ENCODE data around the gene PRDM16. TPM values are rescaled to one million over a fixed set of nuclear protein-coding genes. Genes with fewer than 3 reads are reported as not detected.

The PRDM16 gene
- total RNA-seq, 4 donors from 2014 or later = 15.7 to 54.3 (median 27.6) TPM

- DNase-seq = no peak
- H3K27me3 ChIP-seq = no peaks in the 10 kb centered on the region
- H3K4me1 ChIP-seq = no peaks in the 10 kb centered on the region
- TF ChIP-seq CTCF (IDR thresholded peaks at IDR 0.05) = no peak
- TF ChIP-seq POLR2A (IDR thresholded peaks at IDR 0.05) = no peak
- no peak overlapping the region for H3K4me3 ChIP-seq (replicated peaks in 1 of 3)
- 87 to 91% methylated on average over 14 to 20 of the region's 21 CpGs for WGBS, 2 donors
- no peaks in the 10 kb centered on the region for H3K9me3 ChIP-seq
- no peak overlapping the region for H3K27ac ChIP-seq
- H3K36me3 ChIP-seq = peaks cover 7% of the 10 kb centered on the region in 2 donors
- intact Hi-C loops (cut with DNase I) = no loop called here
Observed at GRCh38 chr1:3435666-3436065, 366.7 kb downstream of the PRDM16 start.

- H3K27me3 ChIP-seq = no peaks in the 10 kb centered on the region
- 90 to 96% methylated on average over 6 to 7 of the region's 11 CpGs for WGBS, 2 donors
- DNase-seq = no peak
Observed at GRCh38 chr1:3436451-3436850, 367.4 kb downstream of the PRDM16 start.

GRCh38 chr1:3436901-3437300 is 367.9 kb downstream of the PRDM16 start:
- no peak for DNase-seq
- no peaks in the 10 kb centered on the region for H3K4me1 ChIP-seq
- H3K27me3 ChIP-seq = no peaks in the 10 kb centered on the region
- WGBS, 2 donors = 92 to 94% methylated on average over 9 to 12 of the region's 14 CpGs
- TF ChIP-seq CTCF (IDR thresholded peaks at IDR 0.05) (no peak), POLR2A (IDR thresholded peaks at IDR 0.05) (no peak)
- no peak overlapping the region for H3K27ac ChIP-seq
- intact Hi-C loops (cut with DNase I) = no loop called here
- H3K4me3 ChIP-seq (replicated peaks in 1 of 3) = no peak overlapping the region
- H3K9me3 ChIP-seq = no peaks in the 10 kb centered on the region
- H3K36me3 ChIP-seq = no peaks in the 10 kb centered on the region

More at GRCh38 chr1:3436451-3436850, 367.4 kb downstream of the PRDM16 start:
- no peaks in the 10 kb centered on the region for H3K9me3 ChIP-seq
- no peak overlapping the region for H3K4me3 ChIP-seq (replicated peaks in 1 of 3)
- H3K27ac ChIP-seq = no peak overlapping the region
- H3K36me3 ChIP-seq = peaks cover 0 to under 1% of the 10 kb centered on the region in 2 donors
- intact Hi-C loops (cut with DNase I) = no loop called here
- H3K4me1 ChIP-seq = no peaks in the 10 kb centered on the region
- TF ChIP-seq POLR2A (IDR thresholded peaks at IDR 0.05) (no peak), CTCF (IDR thresholded peaks at IDR 0.05) (no peak)

- WGBS, 2 donors = 85 to 90% methylated on average over 7 to 8 of the region's 9 CpGs
- H3K4me3 ChIP-seq (replicated peaks in 1 of 3) = no peak overlapping the region
- H3K27me3 ChIP-seq = no peaks in the 10 kb centered on the region
- no peak for DNase-seq
- no peaks in the 10 kb centered on the region for H3K36me3 ChIP-seq
- no peak overlapping the region for H3K27ac ChIP-seq
- H3K4me1 ChIP-seq = no peaks in the 10 kb centered on the region
- intact Hi-C loops (cut with DNase I) = no loop called here
- TF ChIP-seq CTCF (IDR thresholded peaks at IDR 0.05) (no peak), POLR2A (IDR thresholded peaks at IDR 0.05) (no peak)
- no peaks in the 10 kb centered on the region for H3K9me3 ChIP-seq
Observed at GRCh38 chr1:3438661-3439180, 369.7 kb downstream of the PRDM16 start.

GRCh38 chr1:3439346-3440299 is 370.6 kb downstream of the PRDM16 start:
- DNase-seq = no peak
- no peaks in the 10 kb centered on the region for H3K4me1 ChIP-seq
- H3K4me3 ChIP-seq (replicated peaks in 1 of 3) = no peak overlapping the region
- intact Hi-C loops (cut with DNase I) = no loop called here
- H3K9me3 ChIP-seq = no peaks in the 10 kb centered on the region
- no peaks in the 10 kb centered on the region for H3K27me3 ChIP-seq
- no peaks in the 10 kb centered on the region for H3K36me3 ChIP-seq
- TF ChIP-seq POLR2A (IDR thresholded peaks at IDR 0.05) = no peak
- TF ChIP-seq CTCF (IDR thresholded peaks at IDR 0.05) = no peak
- 56 to 58% methylated on average over 26 of the region's 27 CpGs for WGBS, 2 donors
- H3K27ac ChIP-seq = no peak overlapping the region

Data from thyroid gland (tissue), 4 donors.